ENCODE measurements around the gene IFNK.

The IFNK gene

GRCh38 chr9:27539479-27540441 is 15.7 kb downstream of the IFNK start:
- peak; percentile 38 for DNase-seq (ENCODE audit: low spot score)

- DNase-seq (ENCODE audit: low spot score): no peak
These were observed 16.4 kb downstream of the IFNK start for GRCh38 chr9:27540502-27540901.

GRCh38 chr9:27541740-27542139 is 17.6 kb downstream of the IFNK start:
- DNase-seq (ENCODE audit: low spot score): no peak

GRCh38 chr9:27542508-27542907 is 18.4 kb downstream of the IFNK start:
- DNase-seq (ENCODE audit: low spot score): peak; percentile 5

- DNase-seq (ENCODE audit: low spot score): no peak
These were observed 21.4 kb downstream of the IFNK start for GRCh38 chr9:27545471-27545870.

- peak; percentile 56 for DNase-seq (ENCODE audit: low spot score)
These were observed 24.1 kb downstream of the IFNK start for GRCh38 chr9:27548055-27548741.

- DNase-seq (ENCODE audit: low spot score): peak; percentile 7
These were observed 25.2 kb downstream of the IFNK start for GRCh38 chr9:27549196-27549755.

- DNase-seq (ENCODE audit: low spot score): no peak
These were observed 30.6 kb downstream of the IFNK start for GRCh38 chr9:27554712-27555111.

GRCh38 chr9:27556470-27556869 is 32.4 kb downstream of the IFNK start:
- no peak for DNase-seq (ENCODE audit: low spot score)

- DNase-seq (ENCODE audit: low spot score): no peak
These were observed 34.2 kb downstream of the IFNK start for GRCh38 chr9:27558307-27558706.

- DNase-seq (ENCODE audit: low spot score): no peak
These were observed 36.4 kb downstream of the IFNK start for GRCh38 chr9:27560457-27560856.

- no peak for DNase-seq (ENCODE audit: low spot score)
These were observed 37.6 kb downstream of the IFNK start for GRCh38 chr9:27561685-27562084.

- no peak for DNase-seq (ENCODE audit: low spot score)
These were observed 39.8 kb downstream of the IFNK start for GRCh38 chr9:27563738-27564430.

- no peak for DNase-seq (ENCODE audit: low spot score)
These were observed 40.6 kb downstream of the IFNK start for GRCh38 chr9:27564670-27565069.

GRCh38 chr9:27565696-27566095 is 41.6 kb downstream of the IFNK start:
- DNase-seq (ENCODE audit: low spot score): no peak

- no peak for DNase-seq (ENCODE audit: low spot score)
These were observed 42.0 kb downstream of the IFNK start for GRCh38 chr9:27566118-27566517.

GRCh38 chr9:27569406-27569805 is 45.3 kb downstream of the IFNK start:
- no peak for DNase-seq (ENCODE audit: low spot score)

- no peak for DNase-seq (ENCODE audit: low spot score)
These were observed 46.9 kb downstream of the IFNK start for GRCh38 chr9:27571011-27571410.

GRCh38 chr9:27572061-27572460 is 48.0 kb downstream of the IFNK start:
- DNase-seq (ENCODE audit: low spot score): no peak

GRCh38 chr9:27572566-27572917 is 48.5 kb downstream of the IFNK start:
- DNase-seq (ENCODE audit: low spot score): peak; percentile 44

- peak; percentile 86 for DNase-seq (ENCODE audit: low spot score)
These were observed 49.0 kb downstream of the IFNK start, which contains the start of gene C9orf72 for GRCh38 chr9:27572918-27573633. Gene C9orf72, minus strand, starts transcription at chr9:27573481. Its CDS starts 6,361 bp downstream, at chr9:27567120.
